ENCODE data around the gene RPL13. TPM values are rescaled to one million over a fixed set of nuclear protein-coding genes. Genes with fewer than 3 reads are reported as not detected.

Gene RPL13
- total RNA-seq, 2 experiments from 2014 or later, result 3,056 to 3,151 TPM

DNA sequence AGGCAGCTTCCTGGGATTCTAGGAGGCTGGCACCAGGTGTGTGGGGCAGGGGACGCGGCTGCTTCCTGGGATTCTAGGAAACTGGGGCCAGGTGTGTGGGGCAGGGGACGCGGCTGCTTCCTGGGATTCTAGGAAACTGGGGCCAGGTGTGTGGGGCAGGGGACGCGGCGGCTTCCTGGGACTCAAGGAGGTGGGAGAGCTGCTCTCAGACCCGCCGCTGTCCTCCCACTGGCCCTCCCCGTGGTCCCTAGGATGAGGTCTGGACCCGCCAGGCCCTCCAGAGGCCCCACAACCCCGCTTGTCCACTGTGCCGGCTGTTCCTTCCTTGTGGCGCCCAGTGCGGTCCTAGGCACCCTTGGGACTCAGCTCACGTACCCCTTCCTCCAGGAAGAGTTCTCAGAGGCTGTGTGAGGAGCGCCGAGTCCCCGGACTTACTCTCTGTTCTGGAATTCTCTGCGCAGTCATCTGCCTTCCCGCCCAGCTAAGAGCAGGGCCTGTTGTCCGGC is 53.5 kb downstream of the RPL13 start:
- no peak for ATAC-seq
- DNase-seq, result no peak
- Mint-ChIP-seq H3K4me3 (no peak overlapping the region), H3K36me3 (ENCODE audit: low read depth) (no peaks in the 10 kb centered on the region), H3K4me1 (ENCODE audit: low read depth) (peaks cover 13% of the 10 kb centered on the region), H3K9me3 (peaks cover 6% of the 10 kb centered on the region), H3K27me3 (no peaks in the 10 kb centered on the region), H3K27ac (no peak overlapping the region)
- CTCF ChIA-PET, result interaction anchor here (1.1 kb wide), 1 partner anchor 92 kb away, joined by 3 read pairs; no protein-coding TSS in a partner anchor
- intact Hi-C loops (cut with micrococcal nuclease), result no loop called here
- POLR2A ChIA-PET, result interaction anchor here (0.7 to 1.2 kb wide), 2 partner anchors 9 to 14 kb away, joined by 3 to 4 read pairs; no protein-coding TSS in a partner anchor
- TF ChIP-seq, protein P1, sequence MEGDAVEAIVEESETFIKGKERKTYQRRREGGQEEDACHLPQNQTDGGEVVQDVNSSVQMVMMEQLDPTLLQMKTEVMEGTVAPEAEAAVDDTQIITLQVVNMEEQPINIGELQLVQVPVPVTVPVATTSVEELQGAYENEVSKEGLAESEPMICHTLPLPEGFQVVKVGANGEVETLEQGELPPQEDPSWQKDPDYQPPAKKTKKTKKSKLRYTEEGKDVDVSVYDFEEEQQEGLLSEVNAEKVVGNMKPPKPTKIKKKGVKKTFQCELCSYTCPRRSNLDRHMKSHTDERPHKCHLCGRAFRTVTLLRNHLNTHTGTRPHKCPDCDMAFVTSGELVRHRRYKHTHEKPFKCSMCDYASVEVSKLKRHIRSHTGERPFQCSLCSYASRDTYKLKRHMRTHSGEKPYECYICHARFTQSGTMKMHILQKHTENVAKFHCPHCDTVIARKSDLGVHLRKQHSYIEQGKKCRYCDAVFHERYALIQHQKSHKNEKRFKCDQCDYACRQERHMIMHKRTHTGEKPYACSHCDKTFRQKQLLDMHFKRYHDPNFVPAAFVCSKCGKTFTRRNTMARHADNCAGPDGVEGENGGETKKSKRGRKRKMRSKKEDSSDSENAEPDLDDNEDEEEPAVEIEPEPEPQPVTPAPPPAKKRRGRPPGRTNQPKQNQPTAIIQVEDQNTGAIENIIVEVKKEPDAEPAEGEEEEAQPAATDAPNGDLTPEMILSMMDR (IDR thresholded peaks at IDR 0.05), result no peak

Other genes starting within 250 kb of the RPL13 start
- 100 to 1,000 TPM; 145 to 147 TPM for gene ANKRD11, start 70.1 kb upstream of the RPL13 start, total RNA-seq
- 10 to 100 TPM; 78.6 to 79.8 TPM for gene SPG7, start 52.3 kb upstream of the RPL13 start, total RNA-seq
- gene CPNE7, start 15.1 kb downstream of the RPL13 start, total RNA-seq, result 1 to 10 TPM; 8.5 to 9.5 TPM
- not detected for gene DPEP1, start 53.0 kb downstream of the RPL13 start, total RNA-seq
- gene CHMP1A, start 97.0 kb downstream of the RPL13 start, total RNA-seq, result 10 to 100 TPM; 51.1 to 56.9 TPM
- gene SPATA33, start 97.2 kb downstream of the RPL13 start, total RNA-seq, result 1 to 10 TPM; 6.3 to 7.1 TPM
- gene CDK10, start 126.0 kb downstream of the RPL13 start, total RNA-seq, result 10 to 100 TPM; 85.8 to 98.6 TPM
- 1 to 10 TPM; 2.6 to 3.3 TPM for gene SPATA2L, start 141.0 kb downstream of the RPL13 start, total RNA-seq
- gene VPS9D1, start 160.2 kb downstream of the RPL13 start, total RNA-seq, result 1 to 10 TPM; 1.5 to 1.6 TPM
- gene ZNF276, start 160.9 kb downstream of the RPL13 start, total RNA-seq, result 10 to 100 TPM; 24.6 to 27.9 TPM